ENCODE results near the gene UNC5A. TPM values are rescaled to one million over a fixed set of nuclear protein-coding genes. Genes with fewer than 3 reads are reported as not detected.

UNC5A gene
- total and polyA plus RNA-seq, 9 of the 15 experiments (the other 6 are each of a cell fraction or from before 2014, with no cell fraction given) = not detected

DNA sequence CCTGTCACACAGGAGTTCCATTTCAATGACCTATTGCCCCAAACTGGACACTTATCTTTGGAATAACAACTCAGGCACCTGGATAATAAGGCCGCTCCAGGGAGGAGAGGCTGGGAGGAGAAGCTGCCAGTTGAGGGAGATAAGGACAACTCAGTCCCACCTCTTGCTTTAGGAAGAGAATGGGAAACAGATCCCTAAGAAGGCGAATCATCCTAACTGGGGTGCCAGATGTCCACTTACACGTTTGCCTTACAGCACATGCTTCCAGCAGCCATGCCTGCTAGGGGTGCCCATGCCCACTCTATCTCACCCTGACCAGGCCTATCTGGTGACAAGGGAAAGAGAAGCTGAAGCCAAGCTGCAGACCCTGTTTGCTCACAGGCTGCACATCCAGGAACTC lies 82.3 kb downstream of the UNC5A start (continued):
- no peak for TF ChIP-seq RAD21 (CRISPR knock-in tag; conservative IDR thresholded peaks at IDR 0.05 in 1 of 2, IDR thresholded peaks at IDR 0.05 in 1 of 2)
- TF ChIP-seq, protein P1, sequence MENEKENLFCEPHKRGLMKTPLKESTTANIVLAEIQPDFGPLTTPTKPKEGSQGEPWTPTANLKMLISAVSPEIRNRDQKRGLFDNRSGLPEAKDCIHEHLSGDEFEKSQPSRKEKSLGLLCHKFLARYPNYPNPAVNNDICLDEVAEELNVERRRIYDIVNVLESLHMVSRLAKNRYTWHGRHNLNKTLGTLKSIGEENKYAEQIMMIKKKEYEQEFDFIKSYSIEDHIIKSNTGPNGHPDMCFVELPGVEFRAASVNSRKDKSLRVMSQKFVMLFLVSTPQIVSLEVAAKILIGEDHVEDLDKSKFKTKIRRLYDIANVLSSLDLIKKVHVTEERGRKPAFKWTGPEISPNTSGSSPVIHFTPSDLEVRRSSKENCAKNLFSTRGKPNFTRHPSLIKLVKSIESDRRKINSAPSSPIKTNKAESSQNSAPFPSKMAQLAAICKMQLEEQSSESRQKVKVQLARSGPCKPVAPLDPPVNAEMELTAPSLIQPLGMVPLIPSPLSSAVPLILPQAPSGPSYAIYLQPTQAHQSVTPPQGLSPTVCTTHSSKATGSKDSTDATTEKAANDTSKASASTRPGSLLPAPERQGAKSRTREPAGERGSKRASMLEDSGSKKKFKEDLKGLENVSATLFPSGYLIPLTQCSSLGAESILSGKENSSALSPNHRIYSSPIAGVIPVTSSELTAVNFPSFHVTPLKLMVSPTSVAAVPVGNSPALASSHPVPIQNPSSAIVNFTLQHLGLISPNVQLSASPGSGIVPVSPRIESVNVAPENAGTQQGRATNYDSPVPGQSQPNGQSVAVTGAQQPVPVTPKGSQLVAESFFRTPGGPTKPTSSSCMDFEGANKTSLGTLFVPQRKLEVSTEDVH (IDR thresholded peaks at IDR 0.05; ENCODE audit: low read depth, partially characterized antibody) = no peak
- TF ChIP-seq BRD4 (IDR thresholded peaks at IDR 0.05) = no peak

DNA sequence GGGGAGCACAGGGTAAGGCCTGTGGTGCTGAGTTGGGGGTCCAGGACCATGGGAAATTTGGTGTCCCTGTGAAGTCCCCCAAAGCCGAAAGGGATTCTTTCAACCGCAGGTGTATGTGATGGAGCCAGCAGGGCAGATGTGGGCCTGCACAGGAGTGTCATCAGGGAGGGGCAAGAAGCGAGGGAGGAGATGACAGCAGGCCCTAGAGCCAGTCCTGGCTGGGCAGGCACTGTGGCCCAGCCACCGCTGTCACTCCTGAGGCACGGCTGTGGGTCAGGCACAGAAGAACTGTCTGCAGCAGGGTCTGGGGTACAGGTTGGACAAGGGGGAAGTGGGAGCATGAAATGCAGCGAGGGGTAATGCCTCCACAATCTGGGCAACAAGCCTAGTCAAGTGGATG lies 83.9 kb downstream of the UNC5A start:
- CTCF ChIA-PET (ENCODE audit: low intra/inter-chr PET ratio) = no interaction called here

More for the DNA sequence above, 83.9 kb downstream of the UNC5A start:
- H3K4me2 ChIP-seq (ENCODE audit: insufficient read depth, low read length) = no peak overlapping the region
- no peak overlapping the region for H3K4me3 ChIP-seq
- in situ Hi-C loops (cut with MboI) (no loop called here), intact Hi-C loops (cut with micrococcal nuclease) (loop anchor here (10.0 kb wide), 1 partner anchor 221 kb away; no protein-coding TSS in a partner anchor)
- H3K9me3 ChIP-seq (replicated peaks; ENCODE audit: control insufficient read depth, insufficient read depth, low read depth, low read length) = no peaks in the 10 kb centered on the region
- no peak overlapping the region for H3K27ac ChIP-seq (ENCODE audit: extremely low read depth, low read depth, low read length)
- no peaks in the 10 kb centered on the region; the same call in none of the 2 replicates for H4K20me1 ChIP-seq (replicated peaks; ENCODE audit: control insufficient read depth, insufficient read depth, low read length)
- DNase-seq (ENCODE audit: extremely low read depth in 1 of 4, low spot score in 3 of 4) (no peak), FAIRE-seq (no peak), ATAC-seq (no peak)
- H3K79me2 ChIP-seq (ENCODE audit: control insufficient read depth, insufficient read depth, low read length) = no peaks in the 10 kb centered on the region
- no peaks in the 10 kb centered on the region for H3K36me3 ChIP-seq (ENCODE audit: control insufficient read depth, insufficient read depth, low read length)
- no peaks in the 10 kb centered on the region for H3K4me1 ChIP-seq (replicated peaks in 1 of 2; ENCODE audit: control insufficient read depth in 2 of 2, insufficient read depth in 2 of 2, low read length in 2 of 2)
- H3K27me3 ChIP-seq (ENCODE audit: control insufficient read depth in 2 of 2, insufficient read depth in 2 of 2, low read length in 2 of 2) = peaks cover 24 to 55% of the 10 kb centered on the region in 2 experiments; a peak in 4 of 5 replicates
- H3K9me1 ChIP-seq (ENCODE audit: control insufficient read depth, insufficient read depth, low read length) = no peaks in the 10 kb centered on the region
- no TSS peak for BruUV-seq (replicated peaks)
- WGBS (ENCODE audit: insufficient coverage, low coverage, missing lambda C conversion rate) = 15% methylated on average over 6 of the region's 6 CpGs
- TF ChIP-seq MTF1 (CRISPR knock-in tag; IDR thresholded peaks at IDR 0.05; ENCODE audit: borderline replicate concordance) (no peak), POLR2B (IDR thresholded peaks at IDR 0.05; ENCODE audit: low read depth, partially characterized antibody) (no peak), FOXA3 (CRISPR knock-in tag; conservative IDR thresholded peaks at IDR 0.05 in 1 of 2, IDR thresholded peaks at IDR 0.05 in 1 of 2) (no peak), YBX1 (IDR thresholded peaks at IDR 0.05) (no peak), ZNF121 (CRISPR knock-in tag; conservative IDR thresholded peaks at IDR 0.05) (no peak)
- TF ChIP-seq, protein P2, sequence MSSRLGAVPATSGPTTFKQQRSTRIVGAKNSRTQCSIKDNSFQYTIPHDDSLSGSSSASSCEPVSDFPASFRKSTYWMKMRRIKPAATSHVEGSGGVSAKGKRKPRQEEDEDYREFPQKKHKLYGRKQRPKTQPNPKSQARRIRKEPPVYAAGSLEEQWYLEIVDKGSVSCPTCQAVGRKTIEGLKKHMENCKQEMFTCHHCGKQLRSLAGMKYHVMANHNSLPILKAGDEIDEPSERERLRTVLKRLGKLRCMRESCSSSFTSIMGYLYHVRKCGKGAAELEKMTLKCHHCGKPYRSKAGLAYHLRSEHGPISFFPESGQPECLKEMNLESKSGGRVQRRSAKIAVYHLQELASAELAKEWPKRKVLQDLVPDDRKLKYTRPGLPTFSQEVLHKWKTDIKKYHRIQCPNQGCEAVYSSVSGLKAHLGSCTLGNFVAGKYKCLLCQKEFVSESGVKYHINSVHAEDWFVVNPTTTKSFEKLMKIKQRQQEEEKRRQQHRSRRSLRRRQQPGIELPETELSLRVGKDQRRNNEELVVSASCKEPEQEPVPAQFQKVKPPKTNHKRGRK (tag; IDR thresholded peaks at IDR 0.05) = no peak
- no peak overlapping the region for H2AFZ ChIP-seq (ENCODE audit: low read depth, low read length)
- POLR2A ChIA-PET = no interaction called here
- no peak overlapping the region for H3K9ac ChIP-seq (ENCODE audit: insufficient read depth in 1 of 2, low read depth in 2 of 2, low read length in 2 of 2)
